HepG2 (cell line): Measurements from ENCODE around the gene ARL6IP4. TPM values are rescaled to one million over a fixed set of nuclear protein-coding genes. Genes with fewer than 3 reads are reported as not detected.

Experiments
- AHR ChIP-seq: IDR thresholded peaks from 2 replicates; pipeline ENCODE4 v1.6.1; 2018; ENCODE audit warnings: missing genetic modification reagents, missing compliant biosample characterization
- BCL6 ChIP-seq: IDR thresholded peaks from 2 replicates; pipeline ENCODE4 v1.6.1; 2016; ENCODE audit warnings: missing genetic modification reagents, missing compliant biosample characterization
- BHLHE40 ChIP-seq: IDR thresholded peaks from 2 replicates; pipeline ENCODE4 v1.6.1; 2011; ENCODE audit warnings: low read length, improper control_type of control experiment
- FOXA1 ChIP-seq, 2 experiments: fragments of 450-650 bp in 1 of 2; sonication (generic) in 1 of 2; formaldehyde crosslinking in 1 of 2; IDR thresholded peaks; 2 replicates each; pipeline versions ENCODE4 v1.4.0 to v1.6.1; 2016 to 2020; ENCODE audit warnings: missing genetic modification reagents in 1 of 2
- GATAD2A ChIP-seq: IDR thresholded peaks from 2 replicates; pipeline ENCODE4 v1.6.1; 2016
- HNF4A ChIP-seq: sonication (generic); formaldehyde crosslinking; IDR thresholded peaks from 2 replicates; pipeline ENCODE4 v1.4.0; 2020; ENCODE audit warnings: missing genetic modification reagents
- KLF16 ChIP-seq, 2 experiments: sonication (generic) in 1 of 2; formaldehyde crosslinking in 1 of 2; IDR thresholded peaks; 2 replicates each; pipeline versions ENCODE4 v1.6.1 to v1.8.0; 2016 to 2023; ENCODE audit warnings: missing genetic modification reagents in 2 of 2, missing compliant biosample characterization in 1 of 2
- KLF6 ChIP-seq: IDR thresholded peaks from 2 replicates; pipeline ENCODE4 v1.8.0; 2016; ENCODE audit warnings: missing biosample characterization, missing genetic modification reagents
- MLLT10 ChIP-seq: sonication (generic); formaldehyde crosslinking; IDR thresholded peaks from 2 replicates; pipeline ENCODE4 v1.4.0; 2020; ENCODE audit warnings: missing genetic modification reagents
- NR2F6 ChIP-seq, 2 experiments: IDR thresholded peaks; 2 replicates each; pipeline ENCODE4 v1.6.1; 2016; ENCODE audit warnings: antibody characterized with exemption in 1 of 2, mild to moderate bottlenecking in 1 of 2
- RXRA ChIP-seq: sonication (generic); formaldehyde crosslinking; IDR thresholded peaks from 2 replicates; pipeline ENCODE4 v1.5.1; 2020; ENCODE audit warnings: missing genetic modification reagents
- SETDB1 ChIP-seq: sonication (generic); formaldehyde crosslinking; IDR thresholded peaks from 2 replicates; pipeline ENCODE4 v1.5.1; 2020; ENCODE audit warnings: missing genetic modification reagents, mild to moderate bottlenecking, borderline replicate concordance
- SIN3B ChIP-seq: fragments of 150-350 bp; IDR thresholded peaks from 2 replicates; pipeline ENCODE4 v1.6.1; 2014; ENCODE audit warnings: low read length
- SRF ChIP-seq: IDR thresholded peaks from 2 replicates; pipeline ENCODE4 v1.6.1; 2011; ENCODE audit warnings: mild to moderate bottlenecking, low read depth, low read length, moderate library complexity
- TBX2 ChIP-seq: sonication (generic); formaldehyde crosslinking; IDR thresholded peaks from 2 replicates; pipeline ENCODE4 v1.5.0; 2020; ENCODE audit warnings: missing genetic modification reagents, mild to moderate bottlenecking, borderline replicate concordance
- THAP11 ChIP-seq: IDR thresholded peaks from 2 replicates; pipeline ENCODE4 v1.6.1; 2016; ENCODE audit warnings: missing biosample characterization, missing genetic modification reagents
- ZBTB2 ChIP-seq: sonication (generic); formaldehyde crosslinking; IDR thresholded peaks from 2 replicates; pipeline ENCODE4 v1.8.0; 2022; ENCODE audit warnings: low read depth, missing genetic modification reagents
- ZFY ChIP-seq: sonication (generic); formaldehyde crosslinking; IDR thresholded peaks from 2 replicates; pipeline ENCODE4 v1.4.0; 2020; ENCODE audit warnings: missing genetic modification reagents
- ZNF264 ChIP-seq: sonication (generic); formaldehyde crosslinking; IDR thresholded peaks from 2 replicates; pipeline ENCODE4 v1.4.0; 2020; ENCODE audit warnings: missing genetic modification reagents
- ZNF513 ChIP-seq: sonication (generic); formaldehyde crosslinking; conservative IDR thresholded peaks from 2 replicates; pipeline ENCODE4 v1.5.0; 2020; ENCODE audit warnings: missing genetic modification reagents
- ZNF605 ChIP-seq: sonication (generic); formaldehyde crosslinking; IDR thresholded peaks from 2 replicates; pipeline ENCODE4 v1.8.0; 2022; ENCODE audit warnings: mild to moderate bottlenecking, missing genetic modification reagents
- ZNF639 ChIP-seq: conservative IDR thresholded peaks from 2 replicates; pipeline ENCODE4 v1.6.1; 2018; ENCODE audit warnings: missing genetic modification reagents
- ZNF652 ChIP-seq: IDR thresholded peaks from 2 replicates; pipeline ENCODE4 v1.6.1; 2016; ENCODE audit warnings: low read depth, borderline replicate concordance
- ZNF816 ChIP-seq: sonication (generic); formaldehyde crosslinking; IDR thresholded peaks from 2 replicates; pipeline ENCODE4 v1.8.0; 2022; ENCODE audit warnings: missing genetic modification reagents, mild to moderate bottlenecking, borderline replicate concordance
- polyA plus RNA-seq, 8 experiments: library from polyadenylated mRNA; depleted of rRNA in 3 of 8; stranded (reverse) in 7 of 8; unstranded in 1 of 8; fragments of >200 nt; fragmentation: Illumina TruSeq in 4 of 8; extraction: Trizol in 4 of 8; gene quantifications; 2 replicates each; pipeline versions ENCODE4 v1.2.1 to v1.2.3, GENCODE V29; 2011 to 2016; ENCODE audit warnings: low read depth in 4 of 8, missing spikeins in 1 of 8, mixed read lengths in 1 of 8; ENCODE audit not compliant: insufficient read depth in 1 of 8
- total RNA-seq, 5 experiments: library from RNA; depleted of rRNA; stranded (reverse); fragments of >200 nt; fragmentation: Illumina TruSeq; extraction: Trizol; gene quantifications; 2 replicates each; pipeline ENCODE4 v1.2.3, GENCODE V29; 2016; ENCODE audit warnings: low read depth in 1 of 5
- TF ChIP-seq, protein P1 (sequence below): sonication (generic); formaldehyde crosslinking; IDR thresholded peaks from 2 replicates; pipeline ENCODE4 v1.4.0; 2020; ENCODE audit warnings: missing genetic modification reagents

Gene ARL6IP4
- total and polyA plus RNA-seq, 2 of the 13 experiments (the other 11 are each of a cell fraction or from before 2014, with no cell fraction given) = 155 to 220 TPM

GRCh38 chr12:122974274-122974891 is 6.1 kb upstream of the ARL6IP4 start (continued):
- TF ChIP-seq BHLHE40 (no peak), ZNF264 (0 out of 2 replicates have a peak, but pooled peaks have one; percentile 58), GATAD2A (peak; percentile 47), ZNF652 (CRISPR knock-in tag) (peak; percentile 46; the same call in 1 of the 2 replicates), KLF16 (CRISPR knock-in tag; IDR thresholded peaks at IDR 0.05) (peak in 1 of 2 experiments; percentile 81; a peak in 2 of 4 replicates), ZNF816 (CRISPR knock-in tag) (peak; percentile 35; the same call in 1 of the 2 replicates), HNF4A (CRISPR knock-in tag) (peak; percentile 64), MLLT10 (no peak), SETDB1 (no peak), FOXA1 (IDR thresholded peaks at IDR 0.05) (no peak), FOXA1 (CRISPR knock-in tag; IDR thresholded peaks at IDR 0.05) (peak; percentile 14; the same call in 1 of the 2 replicates), ZBTB2 (CRISPR knock-in tag) (peak; percentile 15), ZNF639 (CRISPR knock-in tag) (peak; percentile 61; the same call in 1 of the 2 replicates), SRF (peak; percentile 30; the same call in 1 of the 2 replicates), KLF6 (CRISPR knock-in tag) (peak; percentile 60; the same call in 1 of the 2 replicates), NR2F6 (IDR thresholded peaks at IDR 0.05) (no peak), NR2F6 (CRISPR knock-in tag; IDR thresholded peaks at IDR 0.05) (peak; percentile 65; the same call in 1 of the 2 replicates), AHR (CRISPR knock-in tag) (no peak), RXRA (CRISPR knock-in tag) (peak; percentile 96), ZFY (peak; percentile 58), BCL6 (CRISPR knock-in tag) (peak; percentile 59; the same call in 1 of the 2 replicates), TBX2 (peak; percentile 12; the same call in 1 of the 2 replicates), THAP11 (CRISPR knock-in tag) (peak; percentile 94), ZNF513 (CRISPR knock-in tag) (no peak), ZNF605 (CRISPR knock-in tag) (0 out of 2 replicates have a peak, but pooled peaks have one; percentile 31), SIN3B (0 out of 2 replicates have a peak, but pooled peaks have one; percentile 60)
- TF ChIP-seq, protein P1, sequence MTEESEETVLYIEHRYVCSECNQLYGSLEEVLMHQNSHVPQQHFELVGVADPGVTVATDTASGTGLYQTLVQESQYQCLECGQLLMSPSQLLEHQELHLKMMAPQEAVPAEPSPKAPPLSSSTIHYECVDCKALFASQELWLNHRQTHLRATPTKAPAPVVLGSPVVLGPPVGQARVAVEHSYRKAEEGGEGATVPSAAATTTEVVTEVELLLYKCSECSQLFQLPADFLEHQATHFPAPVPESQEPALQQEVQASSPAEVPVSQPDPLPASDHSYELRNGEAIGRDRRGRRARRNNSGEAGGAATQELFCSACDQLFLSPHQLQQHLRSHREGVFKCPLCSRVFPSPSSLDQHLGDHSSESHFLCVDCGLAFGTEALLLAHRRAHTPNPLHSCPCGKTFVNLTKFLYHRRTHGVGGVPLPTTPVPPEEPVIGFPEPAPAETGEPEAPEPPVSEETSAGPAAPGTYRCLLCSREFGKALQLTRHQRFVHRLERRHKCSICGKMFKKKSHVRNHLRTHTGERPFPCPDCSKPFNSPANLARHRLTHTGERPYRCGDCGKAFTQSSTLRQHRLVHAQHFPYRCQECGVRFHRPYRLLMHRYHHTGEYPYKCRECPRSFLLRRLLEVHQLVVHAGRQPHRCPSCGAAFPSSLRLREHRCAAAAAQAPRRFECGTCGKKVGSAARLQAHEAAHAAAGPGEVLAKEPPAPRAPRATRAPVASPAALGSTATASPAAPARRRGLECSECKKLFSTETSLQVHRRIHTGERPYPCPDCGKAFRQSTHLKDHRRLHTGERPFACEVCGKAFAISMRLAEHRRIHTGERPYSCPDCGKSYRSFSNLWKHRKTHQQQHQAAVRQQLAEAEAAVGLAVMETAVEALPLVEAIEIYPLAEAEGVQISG (CRISPR knock-in tag) = peak; percentile 92
